RPMI8226 (cell line): ENCODE measurements around the gene EGFL8.
A peak's percentile ranks its signal among the peaks of the same experiment; 100 is the strongest.
"Not testable (repeated sequence)": the region's sequence is repeated elsewhere in the genome, so short reads cannot be mapped to it uniquely, and the experiment has no call there.

Experiments
- DNase-seq: peaks from one replicate; pipeline ENCODE4 v3.0.0-alpha.2; 2015

Gene EGFL8

DNA sequence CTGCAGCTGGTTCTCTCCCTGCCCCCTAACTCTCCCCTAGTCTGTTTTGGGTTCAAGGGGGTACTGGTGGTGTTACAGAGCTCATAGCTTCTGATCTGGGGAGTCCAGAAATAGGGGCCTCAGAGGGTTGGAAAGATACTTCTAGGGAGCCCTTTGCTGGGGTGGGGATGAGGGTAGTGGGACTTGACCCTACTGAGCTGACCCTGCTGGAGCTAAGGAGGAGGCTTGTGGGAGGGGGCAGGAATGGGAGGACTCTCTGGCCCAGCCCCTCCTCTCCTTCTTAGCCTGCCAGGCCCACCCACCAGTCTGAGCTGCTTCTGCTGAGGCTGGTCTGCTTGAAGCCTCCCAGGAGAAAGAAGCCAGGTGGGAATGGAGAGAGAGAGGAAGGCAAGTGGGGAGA lies at the start of gene EGFL8:
Gene EGFL8 (plus strand): TSS at position 301 of the 400 bp plus-strand sequence. CDS start 1,571 bp downstream, outside the sequence.
- no peak for DNase-seq

DNA sequence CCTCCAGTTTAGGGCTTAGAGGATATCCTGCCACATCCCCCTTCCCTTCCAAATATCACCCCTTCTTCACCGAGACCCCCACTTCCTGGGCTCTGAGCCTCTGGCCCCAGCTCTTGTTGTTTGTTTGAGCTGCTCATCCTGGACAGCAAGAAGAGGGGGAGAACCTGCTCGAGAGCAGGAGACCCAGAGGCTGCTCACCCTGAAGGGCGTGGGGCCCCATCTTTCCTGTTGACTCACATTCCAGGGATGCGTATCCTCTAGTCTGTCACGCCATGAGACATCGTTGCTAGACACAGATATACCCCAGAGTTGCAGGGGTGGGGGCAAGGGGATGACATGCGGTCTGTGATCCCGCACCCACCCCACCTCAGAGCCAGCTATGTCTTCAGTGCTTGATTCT lies 49.6 kb upstream of the EGFL8 start:
- no peak for DNase-seq

DNA sequence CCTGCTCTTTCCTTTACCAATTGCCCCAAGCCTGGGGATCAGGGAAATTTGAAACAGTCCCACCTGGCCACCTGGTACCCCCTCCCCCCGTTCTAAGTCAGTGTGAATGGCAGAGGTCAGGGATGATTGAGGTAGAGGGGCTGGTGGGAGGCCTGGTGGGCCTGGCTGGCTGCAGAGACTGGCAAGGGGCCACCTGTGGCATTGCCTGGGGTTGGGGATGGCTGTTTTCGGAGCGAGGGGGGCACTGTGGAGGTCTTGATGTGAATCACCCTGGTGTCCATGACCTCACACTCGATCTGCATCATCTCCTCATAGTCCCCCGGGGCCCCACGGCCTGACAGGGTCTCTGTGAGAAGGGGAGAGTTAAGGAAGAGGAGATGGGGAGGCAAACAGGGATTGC lies 48.8 kb upstream of the EGFL8 start:
- no peak for DNase-seq

DNA sequence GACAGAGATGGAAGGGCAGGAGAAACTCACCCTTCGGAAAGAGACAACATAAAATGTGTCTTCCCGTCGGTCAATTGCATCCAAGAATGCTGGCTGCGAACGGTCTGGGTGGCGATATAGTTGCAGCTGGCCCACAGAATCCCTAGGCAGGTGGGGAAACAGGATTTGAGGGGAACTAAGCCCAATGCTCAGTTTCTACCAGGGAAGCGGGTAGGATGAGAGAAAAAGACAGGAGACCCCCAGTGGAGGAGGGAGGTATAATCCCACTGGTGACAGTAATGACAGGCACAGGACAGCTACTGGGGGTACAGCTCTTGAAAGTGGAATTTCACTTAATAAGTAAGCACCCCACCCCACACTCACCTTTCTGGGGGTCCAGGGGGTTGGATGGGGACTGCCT lies 47.7 kb upstream of the EGFL8 start:
- no peak for DNase-seq

DNA sequence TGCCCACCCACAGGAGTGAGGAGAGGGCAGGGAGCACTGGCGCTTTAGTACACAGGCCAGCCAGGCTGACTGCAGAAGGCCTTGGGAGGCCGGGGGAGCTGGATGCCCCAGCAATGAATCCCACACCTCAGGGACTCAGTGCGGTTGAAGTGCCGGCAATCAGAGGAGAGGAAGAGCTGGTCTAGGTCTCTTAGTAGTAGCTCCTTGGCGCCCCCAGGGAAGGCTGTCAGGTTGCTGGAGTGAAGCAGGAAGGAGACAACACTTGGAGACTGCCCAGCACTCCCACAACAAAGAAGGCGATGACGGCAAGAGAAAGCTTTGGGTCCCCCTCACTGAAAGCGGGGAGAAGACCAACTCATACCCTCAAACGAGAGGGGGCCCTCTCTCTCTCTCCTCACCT lies 46.9 kb upstream of the EGFL8 start:
- DNase-seq: no peak

DNA sequence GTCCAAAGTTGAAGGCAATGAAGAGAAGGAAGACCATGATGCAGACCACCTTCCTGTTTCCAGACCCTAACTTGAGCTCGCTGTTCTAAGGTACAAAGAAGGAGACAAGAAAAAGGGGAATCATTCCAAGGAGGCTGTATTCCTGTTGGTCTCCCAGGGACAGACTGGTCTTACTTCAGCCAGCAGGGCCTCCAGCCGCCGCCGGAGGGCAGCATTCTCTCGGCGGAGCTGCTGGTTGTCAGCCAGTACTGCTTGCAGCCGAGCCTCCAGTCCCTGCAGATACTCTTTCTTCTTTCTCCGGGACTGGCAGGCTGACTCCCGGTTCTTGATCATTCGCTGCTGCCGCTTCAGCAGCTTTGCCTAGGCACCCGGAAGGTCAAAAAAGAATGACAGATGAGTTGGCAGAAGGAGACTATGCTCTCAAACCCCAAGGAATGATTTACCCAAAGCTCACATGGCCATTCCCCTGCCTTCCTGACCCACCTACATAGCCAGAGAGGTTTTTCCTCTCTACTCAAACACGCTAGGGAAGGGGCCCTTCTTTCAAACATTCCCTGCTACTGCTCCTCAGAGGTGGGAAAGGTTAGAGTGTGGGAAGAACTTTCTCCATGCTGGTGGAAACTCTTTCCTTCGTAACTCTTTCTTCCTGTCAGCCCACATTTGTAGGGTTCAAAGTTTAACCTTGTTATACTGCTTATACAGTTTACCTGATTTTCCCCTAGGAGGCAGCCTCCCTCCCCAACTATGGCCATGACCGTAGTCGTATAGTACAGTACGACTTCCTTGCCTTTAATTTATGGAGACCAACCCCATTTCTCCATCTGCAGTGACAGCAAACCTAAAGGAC lies 45.4 kb upstream of the EGFL8 start:
- peak; percentile 77 for DNase-seq

DNA sequence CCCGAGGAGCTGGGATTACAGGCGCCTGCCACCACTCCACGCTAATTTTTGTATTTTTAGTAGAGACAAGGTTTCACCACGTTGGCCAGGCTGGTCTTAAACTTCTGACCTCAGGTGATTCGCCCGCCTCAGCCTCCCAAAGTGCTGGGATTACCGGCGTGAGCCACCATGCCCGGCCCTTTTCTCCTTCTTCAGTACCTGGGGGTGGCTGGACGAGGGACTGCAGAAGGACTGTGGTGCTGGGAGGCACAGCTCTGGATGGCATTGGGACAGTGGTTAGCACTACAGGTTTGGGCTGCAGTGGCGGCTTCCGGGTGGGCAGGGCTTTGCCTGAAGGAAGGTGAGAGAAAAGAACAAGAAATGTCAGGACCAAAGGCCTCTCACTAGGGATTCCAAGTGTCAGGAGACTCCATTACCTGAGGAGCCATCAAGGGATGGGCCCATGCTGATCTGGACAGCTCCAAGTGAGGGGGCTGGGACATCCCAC lies 43.8 kb upstream of the EGFL8 start:
- no peak for DNase-seq

DNA sequence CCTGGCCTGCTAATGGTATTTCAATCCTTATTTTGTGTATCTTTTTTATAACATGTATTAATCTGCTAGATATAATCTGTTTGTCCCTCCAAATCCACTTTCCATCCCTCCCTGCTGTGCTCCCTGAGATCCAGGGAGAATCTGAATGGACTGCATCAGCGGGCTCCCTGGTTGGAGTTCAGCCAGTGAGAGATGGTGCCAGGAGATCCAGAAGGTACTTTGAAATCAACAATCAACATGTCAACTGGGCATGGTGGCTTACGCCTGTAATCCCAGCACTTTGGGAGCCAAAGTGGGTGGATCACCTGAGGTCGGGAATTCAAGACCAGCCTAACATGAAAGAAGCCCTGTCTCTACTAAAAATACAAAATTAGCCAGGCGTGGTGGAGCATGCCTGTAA lies 40.7 kb upstream of the EGFL8 start:
- no peak for DNase-seq

DNA sequence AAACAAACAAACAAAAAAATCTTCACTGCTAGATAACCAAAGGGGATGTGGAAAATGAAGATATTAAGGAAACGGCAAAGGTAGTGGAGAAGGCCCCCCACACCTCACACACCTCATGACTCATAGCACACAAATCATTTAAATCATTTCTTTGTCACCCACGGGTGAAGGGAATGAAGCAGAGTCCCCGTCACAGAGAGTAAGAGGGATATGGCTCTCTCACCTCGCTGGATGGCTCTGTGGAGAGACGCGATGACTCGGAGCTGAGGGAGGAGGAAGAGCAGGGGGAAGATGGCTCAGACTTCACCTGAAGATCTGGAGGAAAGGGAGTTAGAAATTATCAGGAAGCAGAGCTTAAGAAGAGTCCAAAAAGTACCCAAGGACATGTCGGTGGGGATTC lies 37.5 kb upstream of the EGFL8 start:
- no peak for DNase-seq

DNA sequence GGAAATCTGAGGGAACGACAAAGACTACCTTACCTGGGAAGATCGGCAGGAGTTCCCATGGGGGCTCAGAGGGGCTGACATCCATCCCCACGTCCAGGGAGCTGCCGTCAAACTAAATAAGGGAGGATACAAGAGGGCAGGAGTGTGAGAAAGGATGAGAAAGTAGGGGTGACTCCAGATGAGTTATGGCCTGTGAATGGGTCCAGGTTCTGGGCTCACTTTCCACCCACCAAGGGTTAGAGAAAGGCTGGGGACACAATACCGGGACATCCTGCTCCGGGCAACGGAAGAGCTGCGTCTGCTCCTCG lies 37.0 kb upstream of the EGFL8 start:
- DNase-seq: no peak

DNA sequence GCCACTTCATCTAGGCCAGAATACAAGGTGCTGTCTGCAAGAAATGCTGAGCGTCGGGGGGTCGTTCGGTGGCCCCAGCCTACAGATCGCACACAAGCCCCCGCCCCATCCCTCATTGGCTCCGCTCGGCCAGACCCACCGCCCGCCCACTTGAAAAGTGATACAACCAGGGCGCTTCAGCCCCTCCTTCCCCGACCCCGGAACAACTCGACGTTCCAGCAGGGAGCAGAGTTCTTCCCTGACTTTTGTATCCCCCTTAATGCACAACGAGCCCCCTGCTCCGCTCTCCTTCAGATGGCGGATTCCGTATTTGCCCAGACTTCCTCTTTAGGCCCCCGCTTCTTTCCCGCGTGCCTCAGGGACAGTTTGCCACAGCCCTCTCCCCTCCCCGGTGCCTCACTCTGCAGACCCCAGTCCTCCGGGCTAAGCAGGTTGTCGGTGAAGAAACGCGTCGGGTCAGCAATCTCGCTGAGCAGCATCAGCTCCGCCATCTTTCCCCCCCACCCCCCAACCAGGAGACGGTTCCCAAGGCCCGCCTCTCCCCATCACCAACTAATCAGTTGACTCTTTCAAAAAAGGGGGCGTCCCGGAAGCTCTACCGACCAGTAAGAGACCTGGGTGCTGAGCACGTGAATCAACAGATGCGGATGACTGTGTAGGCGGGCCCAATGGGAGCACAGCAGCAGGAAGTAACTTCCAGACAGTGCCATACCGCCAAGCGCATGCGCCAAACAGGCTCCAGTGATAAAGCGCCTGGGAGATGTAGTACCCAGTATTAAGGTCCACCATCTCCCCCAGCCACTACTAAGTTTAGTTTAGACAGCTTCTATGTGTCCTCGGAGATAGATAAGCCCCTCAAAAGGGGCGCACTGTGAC lies 36.4 kb upstream of the EGFL8 start, which contains the start of gene ATF6B:
Gene ATF6B (minus strand): TSS at position 530 of the 876 bp plus-strand sequence. CDS start 39 bp downstream, at position 491.
- DNase-seq: peak; percentile 99

DNA sequence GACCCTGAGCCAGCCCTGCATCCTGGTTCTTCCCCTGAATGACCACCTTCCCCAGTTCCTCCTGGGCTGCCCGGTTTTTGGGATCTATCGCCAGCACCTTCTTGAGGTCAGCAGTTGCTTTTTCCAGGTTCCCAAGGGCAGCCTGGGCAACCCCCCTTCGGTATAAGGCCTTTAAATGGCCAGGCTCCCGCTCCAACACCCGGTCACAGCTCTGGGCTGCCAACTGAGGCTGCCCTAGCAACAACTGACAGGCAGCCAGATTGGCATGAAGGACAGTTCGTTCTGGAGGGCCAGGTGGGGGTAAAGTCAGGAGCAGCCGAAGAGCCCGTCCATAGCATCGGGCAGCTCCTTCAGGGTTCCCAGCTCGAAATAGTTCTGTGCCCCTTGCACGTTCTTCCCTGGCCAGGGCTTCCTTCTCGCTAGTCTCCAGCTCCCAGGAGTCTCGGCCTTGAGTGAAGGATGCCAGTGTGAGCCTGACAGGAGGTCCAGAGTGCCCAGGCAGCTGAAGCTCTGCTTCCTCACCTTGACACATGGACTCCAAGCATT lies 35.6 kb upstream of the EGFL8 start:
- no peak for DNase-seq

DNA sequence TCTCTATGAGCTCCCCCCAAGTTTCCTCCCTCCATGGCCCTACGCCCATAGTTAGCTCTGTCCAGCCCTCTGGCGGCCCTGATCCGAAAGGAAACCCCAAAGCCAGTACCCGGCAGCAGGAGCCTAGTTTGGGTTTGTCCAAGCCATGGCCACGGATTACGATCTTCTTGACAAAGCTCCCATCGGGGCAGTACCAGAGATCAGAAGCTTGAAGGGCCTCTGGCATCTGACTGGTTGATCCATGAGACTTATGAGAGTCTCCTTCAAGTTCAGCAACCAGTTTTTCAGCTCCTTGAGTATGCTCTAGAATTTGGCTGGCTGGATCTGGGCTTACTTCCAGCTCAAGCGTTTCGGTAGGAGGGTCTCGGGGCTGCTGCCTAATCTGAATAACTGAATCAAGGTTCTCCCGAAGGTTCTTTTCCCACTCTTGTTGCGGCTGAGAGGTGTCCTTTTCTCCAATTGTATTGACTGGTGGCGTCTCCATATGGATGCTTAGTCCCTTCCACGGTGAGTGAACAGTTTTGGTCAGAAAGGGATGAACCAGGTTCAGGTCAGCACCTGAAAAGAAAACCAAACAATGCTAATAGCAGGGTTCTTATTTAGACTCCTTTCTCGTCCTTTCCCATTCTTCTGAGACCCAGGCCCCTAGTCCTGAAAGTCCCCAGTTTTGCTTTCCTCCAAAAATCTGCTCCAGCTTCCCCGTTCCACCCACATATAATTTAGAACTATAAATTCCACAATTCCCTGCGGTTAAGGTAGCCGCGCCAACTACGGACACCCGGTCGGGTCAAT lies 34.9 kb upstream of the EGFL8 start:
- no peak for DNase-seq

DNA sequence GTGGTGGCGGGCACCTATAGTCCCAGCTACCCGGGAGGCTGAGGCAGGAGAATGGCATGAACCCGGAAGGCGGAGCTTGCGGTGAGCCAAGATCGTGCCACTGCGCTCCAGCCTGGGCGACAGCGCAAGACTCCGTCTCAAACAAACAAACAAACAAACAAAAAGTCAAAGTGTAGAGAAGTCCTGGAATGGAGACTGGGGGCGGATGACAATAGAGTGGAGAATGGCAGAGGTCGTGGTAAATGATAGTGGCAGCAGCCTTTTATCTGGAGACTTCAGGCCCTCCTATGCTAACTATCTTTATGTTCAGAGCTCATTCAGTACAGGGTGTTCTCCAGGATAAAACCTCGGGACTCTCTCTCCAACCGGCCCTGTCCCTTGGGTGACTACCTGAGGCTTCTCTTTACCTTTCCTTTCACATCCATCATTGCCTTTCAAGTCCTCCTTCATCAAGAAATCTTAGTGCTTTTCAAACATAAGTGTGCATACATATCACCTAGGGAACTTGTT lies 32.9 kb upstream of the EGFL8 start:
- DNase-seq: no peak

DNA sequence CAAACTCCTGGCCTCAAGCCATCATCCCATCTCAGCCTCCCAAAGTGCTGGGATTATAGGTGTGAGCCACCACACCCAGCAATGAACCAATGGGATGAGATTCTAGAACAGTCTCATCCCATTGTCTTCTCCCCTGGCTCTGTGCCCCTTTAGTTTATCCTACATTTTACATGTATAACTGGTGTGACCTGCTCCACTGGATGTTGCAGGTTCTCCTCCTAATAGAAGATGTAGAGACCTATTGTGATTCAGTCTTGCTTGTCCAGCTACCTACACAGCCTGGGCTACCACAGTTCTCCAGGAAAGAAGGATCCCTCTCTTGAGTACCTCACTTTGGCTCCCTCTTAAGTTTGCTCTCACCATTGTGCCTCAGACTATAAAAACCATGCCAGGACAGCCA lies 32.3 kb upstream of the EGFL8 start:
- no peak for DNase-seq

DNA sequence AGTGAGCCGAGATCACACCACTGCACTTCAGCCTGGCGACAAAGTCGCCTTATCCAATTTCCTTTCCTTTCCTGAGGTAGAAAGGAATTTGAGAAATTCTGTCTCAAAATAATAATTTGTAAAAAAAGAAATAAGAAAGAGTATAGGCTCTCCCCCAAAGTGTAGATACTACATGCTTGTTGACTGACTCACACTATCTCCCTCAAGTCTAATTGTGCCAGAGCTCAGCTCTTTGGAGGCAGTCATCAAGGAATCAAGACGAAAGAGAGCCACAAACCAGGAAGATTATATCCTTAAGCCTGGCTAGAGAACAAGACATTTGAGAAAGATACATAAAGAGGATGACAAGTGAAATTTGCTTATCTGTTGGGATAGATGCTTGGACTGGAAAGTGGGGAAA lies 30.6 kb upstream of the EGFL8 start:
- no peak for DNase-seq

DNA sequence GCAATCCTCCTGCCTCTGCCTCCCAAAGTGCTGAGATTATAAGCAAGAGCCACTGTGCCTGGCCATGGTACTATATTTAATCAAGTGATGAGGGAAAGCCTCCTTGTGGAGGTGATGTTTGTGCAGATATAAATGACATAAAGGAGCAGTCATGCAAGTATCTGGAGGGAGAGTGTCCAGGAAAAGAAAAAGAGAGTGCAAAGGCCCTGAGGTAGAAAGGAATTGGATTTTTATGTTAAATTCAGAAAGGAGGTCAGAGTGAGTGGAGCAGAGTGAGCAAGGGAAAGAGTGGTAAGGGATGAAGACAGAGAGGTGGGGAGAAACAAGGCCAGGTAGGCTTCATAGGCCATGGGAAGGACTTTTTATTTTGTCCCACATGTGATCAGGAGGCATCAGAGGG lies 26.9 kb upstream of the EGFL8 start:
- DNase-seq: no peak

DNA sequence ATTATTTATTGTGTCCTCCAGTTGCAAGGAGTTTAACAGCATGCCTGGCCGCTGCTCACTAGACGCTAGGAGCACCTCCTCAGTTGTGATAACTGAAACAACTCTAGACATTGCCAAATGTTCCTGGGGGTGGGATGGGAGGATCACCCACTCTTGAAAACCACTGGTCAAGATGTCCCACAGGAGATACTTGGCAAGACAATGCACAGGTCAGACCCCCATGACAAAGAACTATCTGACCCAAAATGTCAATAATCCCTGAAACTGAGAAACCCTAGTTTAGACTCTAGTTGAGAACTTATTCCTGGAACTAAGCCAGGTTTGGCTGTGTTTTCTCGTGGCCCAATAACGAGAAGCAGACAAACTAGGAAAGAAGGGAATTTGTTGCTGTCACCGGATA lies 24.8 kb upstream of the EGFL8 start:
- no peak for DNase-seq

DNA sequence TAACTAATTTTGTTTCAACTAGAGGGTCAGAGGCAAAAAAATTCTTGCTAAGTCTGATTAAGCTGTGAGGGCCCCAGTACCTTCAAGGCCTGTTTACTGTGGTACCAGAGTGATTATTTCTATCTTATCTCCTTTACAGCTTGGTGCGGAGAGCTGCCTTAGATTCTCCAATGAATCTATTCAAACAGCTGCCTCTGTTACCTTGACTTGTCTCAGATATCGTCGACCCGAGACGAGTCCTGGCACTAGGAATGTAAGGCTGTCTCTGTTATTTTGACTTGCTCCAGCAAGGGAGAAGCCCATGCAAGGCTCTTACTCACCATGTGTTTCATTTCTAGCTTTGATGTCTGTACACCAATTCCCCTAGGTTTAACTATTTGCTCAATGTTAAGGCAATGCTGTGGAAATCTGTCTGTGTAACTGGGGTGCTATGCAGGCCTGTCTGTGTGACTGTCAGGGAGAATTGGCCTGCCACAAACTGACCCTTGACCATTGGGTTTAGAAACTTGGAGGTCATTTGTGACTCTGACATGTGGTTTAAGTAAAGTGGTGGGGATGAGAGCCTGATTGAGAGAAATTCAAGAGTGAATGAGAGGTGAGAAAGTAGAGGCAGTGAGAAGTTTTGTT lies 23.9 kb upstream of the EGFL8 start:
- no peak for DNase-seq

DNA sequence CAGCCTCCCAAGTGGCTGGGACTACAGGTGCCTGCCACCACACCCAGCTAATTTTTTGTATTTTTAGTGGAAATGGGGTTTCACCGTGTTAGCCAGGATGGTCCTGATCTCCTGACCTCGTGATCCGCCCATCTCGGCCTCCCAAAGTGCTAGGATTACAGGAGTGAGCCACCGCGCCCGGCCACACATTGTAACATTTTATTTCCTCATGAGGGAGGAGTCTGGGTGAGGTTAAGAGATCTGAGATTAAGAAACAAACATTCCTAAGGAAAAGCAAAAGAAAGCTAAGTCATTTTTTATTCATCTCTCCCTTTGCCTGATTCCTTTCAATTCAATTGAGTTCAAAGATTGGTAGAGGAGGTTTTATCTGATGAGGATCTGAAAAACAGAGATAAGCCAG lies 20.2 kb upstream of the EGFL8 start:
- DNase-seq: not testable (repeated sequence)

DNA sequence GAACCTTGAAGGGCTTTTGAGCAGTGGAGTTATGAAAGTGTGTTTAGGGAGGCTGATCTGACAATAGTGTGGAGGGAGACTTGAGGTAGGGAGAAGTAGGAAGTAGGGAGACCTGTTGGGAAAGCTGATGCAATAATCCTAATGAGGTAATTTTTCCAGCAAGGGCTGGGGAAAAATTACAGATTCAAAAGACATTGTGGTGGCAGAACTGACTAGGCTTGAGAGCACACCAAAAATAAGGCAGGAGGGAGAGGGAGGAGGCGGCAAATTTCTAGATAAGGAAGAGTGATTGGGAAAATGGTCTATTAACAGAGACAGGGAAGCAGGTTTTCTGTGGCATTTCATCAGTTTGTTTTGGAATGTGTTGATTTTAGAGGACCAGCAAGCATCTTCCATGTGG lies 18.1 kb upstream of the EGFL8 start:
- no peak for DNase-seq

DNA sequence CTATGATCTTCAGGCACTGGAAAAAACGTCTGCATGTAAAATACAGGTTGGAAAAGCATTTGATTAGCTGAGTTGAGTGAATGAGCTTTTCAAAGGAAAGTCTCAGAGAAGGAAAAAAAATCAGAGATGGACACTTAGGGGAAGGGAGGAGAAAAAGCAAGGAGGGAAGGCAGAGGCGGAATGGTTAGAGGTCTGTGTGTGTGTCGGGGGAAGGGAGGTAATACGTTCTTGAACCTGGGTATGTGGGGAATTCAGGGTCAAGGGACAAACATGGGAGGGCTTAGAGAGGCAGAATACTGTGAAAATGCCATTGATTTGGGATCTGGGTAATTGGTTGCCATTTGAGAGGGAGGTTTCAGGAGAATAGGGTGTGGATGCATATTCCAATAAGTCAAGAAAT lies 17.7 kb upstream of the EGFL8 start:
- DNase-seq: no peak
